HepG2 (cell line): ENCODE measurements around the gene TRPV2. TPM values are rescaled to one million over a fixed set of nuclear protein-coding genes. Genes with fewer than 3 reads are reported as not detected.

Experiments used
- ATAC-seq: fragments of 200-7000 bp; cut with Tn5 transposase; 3 replicates; pipeline ENCODE4 v1.9.1; 2020; ENCODE audit warnings: mild to moderate bottlenecking, moderate library complexity
- BruUV-seq: library from RNA; stranded (reverse); fragments of 400-500 nt; replicated peaks from 2 replicates; lab custom pipeline; 2021; lab: Mats Ljungman, UMichigan
- CTCF ChIA-PET: fragments of 300-600 bp; formaldehyde crosslinking; extraction: SDS; loops from one replicate; lab custom pipeline; 2021; ENCODE audit warnings: low total read pairs, inconsistent platforms, low intra/inter-chr PET ratio; lab: Yijun Ruan, JAX
- POLR2A ChIA-PET: fragments of 350-600 bp; sonication (Branson Sonifier 250); formaldehyde crosslinking; loops from one replicate; lab custom pipeline; 2020; ENCODE audit warnings: antibody characterized with exemption, inconsistent platforms; lab: Yijun Ruan, JAX
- DNase-seq: peaks from one replicate; pipeline ENCODE4 v3.0.0-alpha.2; 2015; ENCODE audit warnings: low spot score
- FAIRE-seq: peaks from 3 replicates; lab custom pipeline; 2011; peaks lifted over from hg19 to GRCh38; lab: Jason Lieb, UNC
- H2AFZ ChIP-seq: one replicate; pipeline ENCODE4 v1.6.1; 2011; ENCODE audit warnings: low read length, inconsistent platforms
- H3K27ac ChIP-seq: fragments of 300-600 bp; 3 replicates; pipeline ENCODE4 v1.8.0; 2011; ENCODE audit warnings: mixed run types, mild to moderate bottlenecking, mixed read lengths, low read length, inconsistent platforms; ENCODE audit not compliant: insufficient read depth; ENCODE audit errors: extremely low read length
- H3K27me3 ChIP-seq, 2 experiments: fragments of 200-600 bp in 1 of 2; 2 replicates in 1 of 2; 3 replicates in 1 of 2; pipeline versions ENCODE4 v1.6.0 to v1.8.0; 2011; ENCODE audit warnings: low read length in 2 of 2, mild to moderate bottlenecking in 2 of 2, moderate library complexity in 2 of 2, inconsistent platforms in 1 of 2; ENCODE audit not compliant: insufficient read depth in 2 of 2, control insufficient read depth in 1 of 2
- H3K36me3 ChIP-seq, 2 experiments: fragments of 200-600 bp in 1 of 2; replicated peaks in 1 of 2; 2 replicates in 1 of 2; 3 replicates in 1 of 2; pipeline versions ENCODE4 v1.5.1 to v1.8.0; 2011; ENCODE audit warnings: low read length in 2 of 2, inconsistent platforms in 1 of 2; ENCODE audit not compliant: insufficient read depth in 2 of 2, control insufficient read depth in 1 of 2
- H3K4me1 ChIP-seq: 2 replicates; pipeline ENCODE4 v1.5.1; 2012; ENCODE audit warnings: low read length, inconsistent platforms; ENCODE audit not compliant: insufficient read depth
- H3K4me2 ChIP-seq: 2 replicates; pipeline ENCODE4 v1.6.0; 2011; ENCODE audit warnings: low read depth, low read length, inconsistent platforms
- H3K4me3 ChIP-seq, 3 experiments: fragments of 200-600 bp in 1 of 3; sonication (generic), shearing (Covaris generic) in 1 of 3; replicated peaks in 1 of 3; 2 replicates each; pipeline ENCODE4 v1.5.1; 2011 to 2016; ENCODE audit warnings: low read length in 3 of 3, inconsistent platforms in 2 of 3, low read depth in 2 of 3, mild to moderate bottlenecking in 2 of 3, control low read depth in 1 of 3, mixed read lengths in 1 of 3; ENCODE audit not compliant: insufficient read depth in 1 of 3
- H3K79me2 ChIP-seq: one replicate; pipeline ENCODE4 v1.6.1; 2011; ENCODE audit warnings: low read length, inconsistent platforms; ENCODE audit not compliant: insufficient read depth
- H3K9ac ChIP-seq: 2 replicates; pipeline ENCODE4 v1.6.0; 2011; ENCODE audit warnings: mild to moderate bottlenecking, low read depth, low read length, inconsistent platforms; ENCODE audit not compliant: insufficient read depth
- H3K9me3 ChIP-seq: 2 replicates; pipeline ENCODE4 v1.5.1; 2012; ENCODE audit warnings: mild to moderate bottlenecking, low read length
- H4K20me1 ChIP-seq: 2 replicates; pipeline ENCODE4 v1.6.0; 2011; ENCODE audit warnings: inconsistent platforms, mild to moderate bottlenecking, low read length, moderate library complexity; ENCODE audit not compliant: insufficient read depth
- FOXM1 ChIP-seq: sonication (generic); formaldehyde crosslinking; IDR thresholded peaks from 2 replicates; pipeline ENCODE4 v1.5.0; 2020; ENCODE audit warnings: missing genetic modification reagents
- GABPA ChIP-seq, 2 experiments: IDR thresholded peaks; 2 replicates each; pipeline ENCODE4 v1.6.1; 2011 to 2016; ENCODE audit warnings: low read depth in 2 of 2, low read length in 1 of 2, missing biosample characterization in 1 of 2, missing genetic modification characterization in 1 of 2
- HDAC2 ChIP-seq: sonication (generic); formaldehyde crosslinking; IDR thresholded peaks from 2 replicates; pipeline ENCODE4 v1.4.0; 2020; ENCODE audit warnings: missing genetic modification reagents
- JUNB ChIP-seq: sonication (generic); formaldehyde crosslinking; IDR thresholded peaks from 2 replicates; pipeline ENCODE4 v1.8.0; 2022; ENCODE audit warnings: missing genetic modification reagents, mild to moderate bottlenecking, borderline replicate concordance
- SIX4 ChIP-seq: sonication (generic); formaldehyde crosslinking; IDR thresholded peaks from 2 replicates; pipeline ENCODE4 v1.4.0; 2020; ENCODE audit warnings: missing genetic modification reagents
- SPEN ChIP-seq: sonication (generic); formaldehyde crosslinking; IDR thresholded peaks from 2 replicates; pipeline ENCODE4 v1.5.1; 2020; ENCODE audit warnings: low read depth, mild to moderate bottlenecking, missing genetic modification reagents
- TBX2 ChIP-seq: sonication (generic); formaldehyde crosslinking; IDR thresholded peaks from 2 replicates; pipeline ENCODE4 v1.5.0; 2020; ENCODE audit warnings: missing genetic modification reagents, mild to moderate bottlenecking, borderline replicate concordance
- TBX3 ChIP-seq: fragments of 450-650 bp; IDR thresholded peaks from 2 replicates; pipeline ENCODE4 v1.6.1; 2017; ENCODE audit warnings: antibody characterized with exemption, mild to moderate bottlenecking, inconsistent platforms, borderline replicate concordance
- TEAD3 ChIP-seq: optimal IDR thresholded peaks from 2 replicates; pipeline ENCODE3; 2016; ENCODE audit warnings: borderline replicate concordance
- TOE1 ChIP-seq: sonication (generic); formaldehyde crosslinking; IDR thresholded peaks from 2 replicates; pipeline ENCODE4 v1.4.0; 2020; ENCODE audit warnings: mild to moderate bottlenecking, missing genetic modification reagents
- TOPORS ChIP-seq: sonication (generic); formaldehyde crosslinking; IDR thresholded peaks from 2 replicates; pipeline ENCODE4 v1.8.0; 2023; ENCODE audit warnings: mild to moderate bottlenecking, missing genetic modification reagents
- ZBTB33 ChIP-seq: sonication (generic); formaldehyde crosslinking; IDR thresholded peaks from 2 replicates; pipeline ENCODE4 v1.4.0; 2020; ENCODE audit warnings: missing genetic modification reagents
- ZBTB37 ChIP-seq: sonication (generic); formaldehyde crosslinking; IDR thresholded peaks from 2 replicates; pipeline ENCODE4 v1.4.0; 2020; ENCODE audit warnings: mild to moderate bottlenecking, missing genetic modification reagents
- ZFP36L1 ChIP-seq: sonication (generic); formaldehyde crosslinking; IDR thresholded peaks from 2 replicates; pipeline ENCODE4 v1.8.0; 2022; ENCODE audit warnings: mild to moderate bottlenecking, missing genetic modification reagents, moderate library complexity
- ZFX ChIP-seq: sonication (generic); formaldehyde crosslinking; IDR thresholded peaks from 2 replicates; pipeline ENCODE4 v1.4.0; 2020; ENCODE audit warnings: mild to moderate bottlenecking, low read depth, missing genetic modification reagents, moderate library complexity
- ZKSCAN5 ChIP-seq: sonication (generic); formaldehyde crosslinking; IDR thresholded peaks from 2 replicates; pipeline ENCODE4 v1.5.1; 2020; ENCODE audit warnings: mild to moderate bottlenecking, missing genetic modification reagents
- ZNF121 ChIP-seq: sonication (generic); formaldehyde crosslinking; IDR thresholded peaks from 2 replicates; pipeline ENCODE4 v1.5.0; 2020; ENCODE audit warnings: mild to moderate bottlenecking, missing genetic modification reagents
- ZNF205 ChIP-seq: IDR thresholded peaks from 2 replicates; pipeline ENCODE4 v1.6.1; 2018; ENCODE audit warnings: missing biosample characterization, missing genetic modification reagents
- ZNF660 ChIP-seq: sonication (generic); formaldehyde crosslinking; IDR thresholded peaks from 2 replicates; pipeline ENCODE4 v1.5.1; 2020; ENCODE audit warnings: mild to moderate bottlenecking, low read depth, missing genetic modification reagents, borderline replicate concordance
- ZSCAN22 ChIP-seq: sonication (generic); formaldehyde crosslinking; IDR thresholded peaks from 2 replicates; pipeline ENCODE4 v1.4.0; 2020; ENCODE audit warnings: mild to moderate bottlenecking, missing genetic modification reagents
- ZSCAN29 ChIP-seq: sonication (generic); formaldehyde crosslinking; conservative IDR thresholded peaks from 2 replicates; pipeline ENCODE4 v1.4.0; 2020; ENCODE audit warnings: mild to moderate bottlenecking, missing genetic modification reagents
- WGBS: methylation state at CpG from one replicate; pipeline ENCODE4 v1.1.6; 2017; ENCODE audit warnings: low lambda C conversion rate; 5-methylcytosine and 5-hydroxymethylcytosine counted together
- in situ Hi-C: cut with HindIII; loops from 2 replicates; pipeline ENCODE4 v1.10.0; 2017; ENCODE audit warnings: low pct_unique_long_range_greater_than_20kb; ENCODE audit not compliant: extremely low pct_ligation_motif_present
- intact Hi-C: fragments of 100-400 bp; cut with micrococcal nuclease; formaldehyde crosslinking; loops from one replicate; pipeline ENCODE4 v1.10.0; 2022; ENCODE audit not compliant: unreplicated experiment
- polyA plus RNA-seq, 8 experiments: library from polyadenylated mRNA; depleted of rRNA in 3 of 8; stranded (reverse) in 7 of 8; unstranded in 1 of 8; fragments of >200 nt; fragmentation: Illumina TruSeq in 4 of 8; extraction: Trizol in 4 of 8; gene quantifications; 2 replicates each; pipeline versions ENCODE4 v1.2.1 to v1.2.3, GENCODE V29; 2011 to 2016; ENCODE audit warnings: low read depth in 4 of 8, missing spikeins in 1 of 8, mixed read lengths in 1 of 8; ENCODE audit not compliant: insufficient read depth in 1 of 8
- total RNA-seq, 5 experiments: library from RNA; depleted of rRNA; stranded (reverse); fragments of >200 nt; fragmentation: Illumina TruSeq; extraction: Trizol; gene quantifications; 2 replicates each; pipeline ENCODE4 v1.2.3, GENCODE V29; 2016; ENCODE audit warnings: low read depth in 1 of 5

TRPV2 gene
- total and polyA plus RNA-seq, 2 of the 13 experiments (the other 11 are each of a cell fraction or from before 2014, with no cell fraction given), result 13.6 to 21.3 TPM

- peak overlapping the region; percentile 21; the same call in 1 of the 2 replicates for H3K9ac ChIP-seq
- 11% methylated on average over 9 of the region's 9 CpGs for WGBS
- TF ChIP-seq ZFP36L1 (CRISPR knock-in tag) (no peak), SIX4 (CRISPR knock-in tag) (peak; percentile 43; the same call in 1 of the 2 replicates), TBX2 (peak; percentile 55; the same call in 1 of the 2 replicates), SPEN (CRISPR knock-in tag) (no peak), HDAC2 (CRISPR knock-in tag) (no peak), GABPA (IDR thresholded peaks at IDR 0.05; ENCODE audit: low read depth, low read length) (no peak), GABPA (CRISPR knock-in tag; IDR thresholded peaks at IDR 0.05; ENCODE audit: low read depth) (peak; percentile 6; the same call in 1 of the 2 replicates), ZSCAN29 (no peak), ZFX (peak; percentile 17; the same call in 1 of the 2 replicates), ZNF121 (CRISPR knock-in tag) (no peak), FOXM1 (CRISPR knock-in tag) (no peak), ZNF660 (CRISPR knock-in tag) (no peak), TEAD3 (peak; percentile 17), TBX3 (peak; percentile 57; the same call in 1 of the 2 replicates), ZSCAN22 (CRISPR knock-in tag) (no peak), ZNF205 (CRISPR knock-in tag) (no peak), ZKSCAN5 (CRISPR knock-in tag) (no peak), ZBTB37 (CRISPR knock-in tag) (no peak), ZBTB33 (no peak), TOPORS (CRISPR knock-in tag) (no peak), JUNB (CRISPR knock-in tag) (no peak), TOE1 (CRISPR knock-in tag) (no peak)
These were observed 16.8 kb upstream of the TRPV2 start for GRCh38 chr17:16398270-16399267.

More at GRCh38 chr17:16398270-16399267, 16.8 kb upstream of the TRPV2 start:
- peak; percentile 79 for DNase-seq
- intact Hi-C loops (loop anchor here (5.0 kb wide), 1 partner anchor 401 kb away; the partner anchor contains the start of genes TTC19 and ZSWIM7), in situ Hi-C loops (no loop called here)
- Histone ChIP-seq H2AFZ (no peak overlapping the region), H3K27me3 (no peaks in the 10 kb centered on the region), H3K9me3 (no peaks in the 10 kb centered on the region), H4K20me1 (no peaks in the 10 kb centered on the region), H3K4me2 (peak overlapping the region; percentile 73), H3K79me2 (no peaks in the 10 kb centered on the region), H3K27ac (peak overlapping the region; percentile 76), H3K4me3 (peak overlapping the region in 2 of 3 experiments; percentile 45 to 47; a peak in 4 of 6 replicates), H3K36me3 (no peaks in the 10 kb centered on the region), H3K4me1 (peaks cover 58% of the 10 kb centered on the region)
- peak; percentile 86 for ATAC-seq
- peak; percentile 55 for FAIRE-seq
- ChIA-PET POLR2A (interaction anchor here (1.5 to 1.8 kb wide), 2 partner anchors 10 to 40 kb away, joined by 4 to 7 read pairs; no protein-coding TSS in a partner anchor), CTCF (no interaction called here)
- no TSS peak for BruUV-seq
